H9 (cell line): ENCODE measurements around the gene CLSTN3. TPM values are rescaled to one million over a fixed set of nuclear protein-coding genes. Genes with fewer than 3 reads are reported as not detected.

Experiments used
- DNase-seq: peaks from one replicate; pipeline ENCODE4 v3.0.0-alpha.2; 2017
- H2AFZ ChIP-seq: one replicate; pipeline ENCODE4 v1.6.1; 2013; ENCODE audit warnings: mild to moderate bottlenecking, low read length, control low read depth, moderate library complexity
- H2AK5ac ChIP-seq: 2 replicates; pipeline ENCODE4 v1.6.1; 2013; ENCODE audit warnings: low read length, control low read depth, mixed read lengths; ENCODE audit not compliant: insufficient read length
- H2BK120ac ChIP-seq: one replicate; pipeline ENCODE4 v1.6.1; 2013; ENCODE audit warnings: low read depth, mild to moderate bottlenecking, low read length, control low read depth, inconsistent platforms; ENCODE audit not compliant: poor library complexity, severe bottlenecking
- H2BK12ac ChIP-seq: 2 replicates; pipeline ENCODE4 v1.6.1; 2013; ENCODE audit warnings: low read length, control low read depth, mixed read lengths, low read depth; ENCODE audit not compliant: insufficient read length
- H2BK15ac ChIP-seq: 2 replicates; pipeline ENCODE4 v1.6.1; 2013; ENCODE audit warnings: low read depth, low read length, control low read depth
- H2BK20ac ChIP-seq: one replicate; pipeline ENCODE4 v1.6.1; 2013; ENCODE audit warnings: low read depth, mild to moderate bottlenecking, low read length, control low read depth, inconsistent platforms; ENCODE audit not compliant: poor library complexity, severe bottlenecking
- H2BK5ac ChIP-seq: 2 replicates; pipeline ENCODE4 v1.6.1; 2013; ENCODE audit warnings: low read length, control low read depth, mixed read lengths; ENCODE audit not compliant: insufficient read length
- H3K14ac ChIP-seq: 2 replicates; pipeline ENCODE4 v1.6.1; 2013; ENCODE audit warnings: low read length, control low read depth; ENCODE audit not compliant: insufficient read depth
- H3K18ac ChIP-seq: 2 replicates; pipeline ENCODE4 v1.6.1; 2013; ENCODE audit warnings: low read depth, mild to moderate bottlenecking, mixed read lengths, low read length, control low read depth; ENCODE audit not compliant: insufficient read length
- H3K23ac ChIP-seq: 2 replicates; pipeline ENCODE4 v1.6.1; 2013; ENCODE audit warnings: low read length, control low read depth, mixed read lengths, low read depth; ENCODE audit not compliant: insufficient read length
- H3K23me2 ChIP-seq: 2 replicates; pipeline ENCODE4 v1.6.1; 2013; ENCODE audit warnings: low read depth, mild to moderate bottlenecking, mixed read lengths, low read length, control low read depth; ENCODE audit not compliant: insufficient read length, poor library complexity, severe bottlenecking
- H3K27ac ChIP-seq: 2 replicates; pipeline ENCODE4 v1.5.1; 2013; ENCODE audit warnings: low read length, control low read depth, mixed read lengths, low read depth; ENCODE audit not compliant: insufficient read length
- H3K27me3 ChIP-seq: 2 replicates; pipeline ENCODE4 v1.6.1; 2013; ENCODE audit warnings: low read length, control low read depth, inconsistent platforms; ENCODE audit not compliant: insufficient read depth
- H3K4ac ChIP-seq: 2 replicates; pipeline ENCODE4 v1.6.1; 2013; ENCODE audit warnings: low read depth, mild to moderate bottlenecking, control low read depth, inconsistent platforms, low read length, moderate library complexity
- H3K4me1 ChIP-seq: 2 replicates; pipeline ENCODE4 v1.6.1; 2013; ENCODE audit warnings: low read length, control low read depth, inconsistent platforms; ENCODE audit not compliant: insufficient read depth
- H3K4me2 ChIP-seq: 2 replicates; pipeline ENCODE4 v1.6.1; 2013; ENCODE audit warnings: low read length, control low read depth, mixed read lengths; ENCODE audit not compliant: insufficient read length, insufficient read depth
- H3K56ac ChIP-seq: 2 replicates; pipeline ENCODE4 v1.6.1; 2013; ENCODE audit warnings: low read depth, mild to moderate bottlenecking, mixed read lengths, low read length, control low read depth; ENCODE audit not compliant: insufficient read length
- H3K79me1 ChIP-seq: 2 replicates; pipeline ENCODE4 v1.6.1; 2013; ENCODE audit warnings: low read depth, mild to moderate bottlenecking, moderate library complexity, low read length, control low read depth, inconsistent platforms; ENCODE audit not compliant: insufficient read depth, poor library complexity, severe bottlenecking
- H3K79me2 ChIP-seq: 2 replicates; pipeline ENCODE4 v1.6.1; 2013; ENCODE audit warnings: low read length, control low read depth, inconsistent platforms; ENCODE audit not compliant: insufficient read depth
- H3K9ac ChIP-seq: 2 replicates; pipeline ENCODE4 v1.6.1; 2013; ENCODE audit warnings: low read length, control low read depth, mixed read lengths; ENCODE audit not compliant: insufficient read length; ENCODE audit errors: extremely low read depth
- H3K9me3 ChIP-seq: one replicate; pipeline ENCODE4 v1.6.1; 2013; ENCODE audit warnings: low read depth, low read length, inconsistent platforms; ENCODE audit not compliant: control insufficient read depth
- H3T11ph ChIP-seq: one replicate; pipeline ENCODE4 v1.6.1; 2013; ENCODE audit warnings: mild to moderate bottlenecking, low read length, control low read depth, inconsistent platforms
- H4K20me1 ChIP-seq: one replicate; pipeline ENCODE4 v1.6.1; 2013; ENCODE audit not compliant: control insufficient read depth, insufficient read length, insufficient read depth
- H4K5ac ChIP-seq: 2 replicates; pipeline ENCODE4 v1.6.1; 2013; ENCODE audit warnings: low read depth, mild to moderate bottlenecking, mixed read lengths, low read length, control low read depth; ENCODE audit not compliant: insufficient read length
- H4K8ac ChIP-seq: replicated peaks from 2 replicates; pipeline ENCODE4 v1.6.1; 2013; ENCODE audit warnings: low read length, control low read depth, mixed read lengths, low read depth; ENCODE audit not compliant: insufficient read length
- H4K91ac ChIP-seq: 2 replicates; pipeline ENCODE4 v1.6.1; 2013; ENCODE audit warnings: low read depth, mild to moderate bottlenecking, moderate library complexity, mixed read lengths, low read length, control low read depth; ENCODE audit not compliant: insufficient read length
- H3K27ac Mint-ChIP-seq, 3 experiments: 2 replicates in 2 of 3; 3 replicates in 1 of 3; pipeline ENCODE4 v1.8.0; 2020 to 2021; ENCODE audit warnings: mixed read lengths in 3 of 3, mild to moderate bottlenecking in 1 of 3, moderate library complexity in 1 of 3
- H3K27me3 Mint-ChIP-seq: 2 replicates; pipeline ENCODE4 v1.8.0; 2021; ENCODE audit warnings: low read depth, mild to moderate bottlenecking, moderate library complexity, mixed read lengths
- H3K36me3 Mint-ChIP-seq, 3 experiments: 2 replicates in 2 of 3; 3 replicates in 1 of 3; pipeline ENCODE4 v1.8.0; 2020 to 2021; ENCODE audit warnings: low read depth in 3 of 3, mixed read lengths in 3 of 3; ENCODE audit not compliant: insufficient read depth in 1 of 3
- H3K4me1 Mint-ChIP-seq, 2 experiments: 2 replicates each; pipeline ENCODE4 v1.8.0; 2020; ENCODE audit warnings: mixed read lengths in 2 of 2
- H3K4me3 Mint-ChIP-seq, 2 experiments: 2 replicates in 1 of 2; 3 replicates in 1 of 2; pipeline ENCODE4 v1.8.0; 2020 to 2021; ENCODE audit warnings: mild to moderate bottlenecking in 2 of 2, mixed read lengths in 2 of 2, moderate library complexity in 1 of 2
- H3K9me3 Mint-ChIP-seq, 2 experiments: 2 replicates in 1 of 2; 3 replicates in 1 of 2; pipeline ENCODE4 v1.8.0; 2020; ENCODE audit warnings: mild to moderate bottlenecking in 2 of 2, mixed read lengths in 2 of 2, moderate library complexity in 1 of 2
- CTCF ChIP-seq: fragments of 200-600 bp; sonication (generic); conservative IDR thresholded peaks from 3 replicates; pipeline ENCODE4 v1.8.0; 2021; ENCODE audit warnings: antibody characterized with exemption, mild to moderate bottlenecking
- WGBS: extraction: QIAGEN DNeasy Blood & Tissue Kit; methylation state at CpG from one replicate; pipeline ENCODE4 v1.1.7; 2013; ENCODE audit warnings: missing lambda C conversion rate, low lambda C conversion rate, mixed read lengths; ENCODE audit not compliant: insufficient read length; ENCODE audit errors: extremely low coverage; 5-methylcytosine and 5-hydroxymethylcytosine counted together
- total RNA-seq: library from RNA; stranded (reverse); gene quantifications from 2 replicates; pipeline ENCODE4 v1.2.1, GENCODE V29; 2021

Gene CLSTN3
- total RNA-seq, 1 experiment from 2014 or later = 26.2 TPM

GRCh38 chr12:7108003-7108795 lies 22.0 kb upstream of the CLSTN3 start:
- Histone ChIP-seq H3K79me2 (no peaks in the 10 kb centered on the region), H2BK12ac (no peak overlapping the region), H3K23ac (no peak overlapping the region), H3K9ac (peak overlapping the region; percentile 45), H2BK5ac (no peak overlapping the region), H3K4ac (no peak overlapping the region), H3K79me1 (no peaks in the 10 kb centered on the region), H2BK20ac (no peak overlapping the region), H3T11ph (no peak overlapping the region), H3K4me1 (no peaks in the 10 kb centered on the region), H4K91ac (no peak overlapping the region), H3K14ac (peak overlapping the region; percentile 33), H3K27ac (no peak overlapping the region), H3K4me2 (peak overlapping the region; percentile 79), H2BK15ac (no peak overlapping the region), H3K27me3 (no peaks in the 10 kb centered on the region), H2BK120ac (no peak overlapping the region), H2AFZ (no peak overlapping the region), H2AK5ac (no peak overlapping the region), H4K20me1 (no peaks in the 10 kb centered on the region), H3K56ac (no peak overlapping the region), H4K5ac (no peak overlapping the region), H3K9me3 (no peaks in the 10 kb centered on the region), H3K23me2 (peaks cover 11% of the 10 kb centered on the region), H3K18ac (peak overlapping the region; percentile 27), H4K8ac (no peak overlapping the region)
- H3K27ac Mint-ChIP-seq = peak overlapping the region; percentile 61 to 98 (median 92)
- H3K4me1 Mint-ChIP-seq = peaks cover 11 to 12% of the 10 kb centered on the region in 2 experiments
- H3K9me3 Mint-ChIP-seq = peaks cover 6 to 12% of the 10 kb centered on the region in 2 experiments
- H3K4me3 Mint-ChIP-seq = peak overlapping the region; percentile 84 to 88
- TF ChIP-seq CTCF = no peak
- H3K36me3 Mint-ChIP-seq = peaks cover 17 to 31% (median 20%) of the 10 kb centered on the region in 3 experiments
- no CpG with 5 or more reads among the region's 30 CpGs for WGBS
- peaks cover 7% of the 10 kb centered on the region for H3K27me3 Mint-ChIP-seq
- peak; percentile 87 for DNase-seq
